Dedifferentiated amniotic fluid mesenchymal stem cell (primary cell): ENCODE measurements around the gene CRTC1.
"Not testable (repeated sequence)": the region's sequence is repeated elsewhere in the genome, so short reads cannot be mapped to it uniquely, and the experiment has no call there.

Experiments used
- DNase-seq: peaks from one replicate; pipeline ENCODE4 v3.0.0-alpha.2; 2016; ENCODE audit errors: extremely low spot score

The CRTC1 gene

DNA sequence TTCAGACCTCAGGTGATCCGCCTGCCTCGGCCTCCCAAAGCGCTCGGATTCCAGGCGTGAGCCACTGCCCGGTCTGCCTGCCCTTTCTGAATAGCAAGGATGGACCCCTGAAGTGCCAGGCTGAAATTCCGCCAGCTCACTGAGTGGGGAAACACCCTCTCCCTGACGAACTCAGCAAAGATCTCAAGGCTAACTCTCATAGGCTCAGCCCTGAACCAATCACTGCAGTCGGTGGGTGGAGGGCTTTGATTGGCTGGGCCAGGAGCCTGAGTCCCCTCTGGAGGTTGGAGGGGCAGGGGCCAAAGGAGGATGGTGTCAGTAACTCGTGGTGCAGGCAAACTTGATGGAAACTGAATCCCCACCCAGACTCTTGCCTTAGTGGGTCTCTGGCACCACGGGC, 118.9 kb downstream of the CRTC1 start:
- no peak for DNase-seq

DNA sequence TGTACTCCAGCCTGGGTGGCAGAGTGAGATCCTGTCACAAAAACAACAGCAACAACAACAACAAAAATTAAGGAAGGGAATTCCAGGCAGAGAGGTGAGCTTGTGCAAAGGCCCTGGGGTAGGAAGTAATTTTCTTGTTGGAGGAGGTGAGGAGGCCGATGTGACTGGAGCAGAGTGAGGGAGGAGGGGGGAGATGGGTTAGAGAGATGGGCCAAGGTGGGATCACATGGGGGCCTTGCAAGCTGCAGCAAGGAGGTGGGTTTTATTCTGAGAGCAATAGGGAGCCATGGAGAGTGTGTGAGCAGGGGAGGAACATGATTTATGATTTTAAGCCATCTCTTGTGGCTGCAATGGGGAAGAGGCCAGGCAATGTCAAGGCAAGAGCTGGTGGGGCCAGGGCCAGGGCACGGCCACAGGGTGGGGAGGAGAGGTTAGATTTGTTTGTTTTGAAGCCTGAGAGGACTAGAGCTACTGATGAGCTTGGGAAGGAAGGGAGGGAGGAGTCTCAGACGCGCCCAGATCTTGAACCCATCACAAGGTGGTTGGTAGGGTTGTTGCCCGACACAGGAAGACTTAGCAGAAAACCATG, 120.2 kb downstream of the CRTC1 start:
- no peak for DNase-seq

DNA sequence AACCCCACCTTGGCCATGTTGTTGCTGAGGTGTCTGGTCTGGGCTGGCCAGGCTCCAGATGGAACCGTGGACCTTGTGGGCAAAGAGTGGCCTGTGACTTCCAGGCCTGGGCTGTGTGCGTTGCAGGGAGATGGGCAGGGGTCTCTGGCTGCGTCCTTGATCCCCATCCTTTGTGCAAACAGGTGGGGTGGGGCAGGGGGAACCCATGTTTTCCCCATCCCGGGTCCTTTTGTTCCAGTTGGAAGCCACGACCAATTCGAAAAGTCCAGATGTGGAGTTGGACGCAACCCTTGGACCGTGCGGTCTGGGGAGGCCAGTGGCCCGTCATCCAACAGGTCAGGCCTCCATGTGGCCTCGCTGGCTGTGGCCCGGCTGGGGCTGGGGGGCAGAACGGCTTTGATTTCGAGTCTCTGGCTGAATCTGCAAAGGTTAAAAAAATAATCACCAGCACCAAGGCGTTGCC, 120.7 kb downstream of the CRTC1 start:
- no peak for DNase-seq

DNA sequence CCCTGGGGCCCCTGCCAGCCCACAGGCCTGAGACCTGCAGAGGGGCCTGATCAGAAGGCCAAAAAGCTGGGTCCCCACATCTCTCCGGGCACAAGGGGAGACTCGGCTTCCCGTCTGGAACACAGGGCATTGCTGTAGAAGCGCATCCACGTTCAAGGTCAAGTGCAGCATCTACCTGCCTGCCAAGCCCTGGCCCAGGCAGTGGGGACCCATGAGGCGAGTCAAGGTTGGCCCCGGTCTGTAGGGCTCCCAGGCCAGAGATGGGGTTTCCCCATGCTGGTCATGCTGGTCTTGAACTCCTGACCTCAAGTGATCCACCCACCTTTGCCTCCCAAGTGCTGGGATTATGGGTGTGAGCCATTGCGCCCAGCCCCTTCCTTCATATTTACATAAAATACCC, 121.2 kb downstream of the CRTC1 start:
- no peak for DNase-seq

DNA sequence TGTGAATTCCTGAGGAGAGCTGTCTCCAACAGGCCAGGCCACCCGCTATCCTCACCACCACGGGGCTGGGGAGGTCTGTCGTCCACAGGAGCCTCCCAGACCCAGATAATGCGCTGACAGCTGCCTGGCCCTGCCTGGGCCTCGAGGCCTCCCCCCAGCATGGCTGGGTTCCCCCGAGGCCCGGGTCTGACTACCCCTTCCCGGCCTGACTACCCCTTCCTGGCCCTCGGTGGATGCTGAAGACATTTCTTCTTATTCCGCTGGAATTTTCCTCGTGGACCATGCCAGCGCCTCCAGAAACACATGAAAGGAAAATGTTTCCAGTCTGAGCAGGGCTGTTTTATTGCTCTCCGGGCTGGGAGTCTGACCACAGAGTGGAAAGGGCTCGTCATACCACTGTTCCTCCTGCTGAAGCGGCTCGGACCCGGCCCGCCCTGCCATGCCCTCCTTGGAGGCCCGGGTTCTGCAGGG, 124.4 kb downstream of the CRTC1 start:
- no peak for DNase-seq

DNA sequence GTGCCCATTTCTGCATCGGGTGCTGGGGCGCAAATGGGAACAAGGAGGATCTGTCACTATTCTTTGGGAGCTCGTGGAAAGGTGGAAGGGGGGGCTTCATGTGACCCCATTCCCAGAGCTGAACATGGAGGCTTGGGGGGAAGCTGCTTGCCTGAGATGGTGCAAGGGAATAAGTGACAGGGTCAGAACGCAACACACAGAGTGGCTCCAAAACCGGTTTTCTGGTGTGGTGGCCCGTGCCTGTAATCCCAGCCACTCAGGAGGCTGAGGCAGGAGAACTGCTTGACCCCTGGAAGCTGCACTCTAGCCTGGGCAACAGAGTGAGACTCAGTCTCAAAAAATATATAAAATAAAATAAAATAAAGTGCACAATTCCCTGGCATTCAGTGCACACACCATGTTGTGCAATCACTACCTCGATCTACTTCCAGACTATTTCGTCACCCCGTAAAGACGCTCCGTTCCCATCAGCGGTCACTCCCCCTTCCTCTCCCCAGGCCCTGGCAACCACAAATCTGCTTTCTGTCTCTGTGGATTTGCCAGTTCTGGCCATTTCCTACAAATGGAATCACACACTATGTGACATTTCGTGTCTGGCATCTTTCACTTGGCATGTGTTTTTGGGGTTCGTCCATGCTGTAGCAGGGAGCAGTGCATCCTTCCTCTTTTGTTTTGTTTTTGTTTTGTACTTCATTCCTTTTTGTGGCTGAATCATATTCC, 125.8 kb downstream of the CRTC1 start:
- no peak for DNase-seq

DNA sequence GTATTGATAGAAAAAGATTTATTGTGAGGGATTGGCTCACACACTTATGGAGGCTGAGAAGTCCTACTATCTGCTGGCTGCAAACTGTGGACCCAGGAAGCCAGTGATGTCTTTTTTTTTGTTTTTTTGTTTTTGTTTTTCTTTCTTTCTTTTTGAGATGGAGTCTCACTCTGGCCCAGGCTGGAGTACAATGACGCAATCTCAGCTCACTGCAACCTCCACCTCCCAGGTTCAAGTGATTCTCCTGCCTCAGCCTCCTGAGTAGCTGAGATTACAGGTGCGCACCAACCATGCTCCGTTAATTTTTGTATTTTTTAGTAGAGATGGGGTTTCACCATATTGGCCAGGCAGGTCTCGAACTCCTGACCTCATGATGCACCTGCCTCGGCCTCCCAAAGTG, 128.2 kb downstream of the CRTC1 start:
- DNase-seq, result not testable (repeated sequence)

DNA sequence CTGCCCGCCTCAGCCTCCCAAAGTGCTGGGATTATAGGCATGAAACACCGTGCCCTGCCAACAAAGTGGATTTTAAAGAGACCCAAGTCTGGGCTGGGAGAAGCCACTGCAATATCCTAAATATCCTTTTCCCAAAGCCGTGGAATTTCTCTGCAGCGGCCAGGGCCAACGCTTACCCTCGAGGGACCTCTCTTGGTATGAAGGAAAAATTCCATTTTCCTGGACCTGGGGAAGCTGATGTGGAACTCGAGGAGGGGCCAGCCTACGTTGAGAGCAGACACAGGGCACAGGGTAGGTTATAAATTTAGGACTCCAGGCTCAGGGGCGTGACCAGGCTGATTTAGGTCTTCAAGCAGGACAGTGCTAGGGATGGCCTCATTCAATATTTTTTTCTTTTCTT, 130.6 kb downstream of the CRTC1 start:
- DNase-seq, result no peak

DNA sequence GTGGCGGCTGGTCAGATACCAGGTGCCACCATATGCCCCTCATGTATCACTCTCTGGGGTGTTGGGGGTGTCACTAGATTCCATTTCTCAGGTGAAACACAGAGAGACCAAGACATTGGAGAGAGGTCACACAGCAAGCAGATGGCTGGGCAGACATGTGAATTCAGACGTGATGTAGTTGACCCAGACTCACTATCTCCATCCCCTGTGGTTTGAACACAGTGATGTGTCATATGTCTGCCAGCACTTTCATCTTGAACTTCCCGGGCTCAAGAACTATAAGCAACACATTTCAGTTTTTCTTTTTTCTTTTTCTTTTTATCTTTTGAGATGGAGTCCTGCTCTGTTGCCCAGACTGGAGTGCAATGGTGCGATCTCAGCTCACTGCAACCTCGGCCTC, 132.2 kb downstream of the CRTC1 start:
- DNase-seq, result no peak

DNA sequence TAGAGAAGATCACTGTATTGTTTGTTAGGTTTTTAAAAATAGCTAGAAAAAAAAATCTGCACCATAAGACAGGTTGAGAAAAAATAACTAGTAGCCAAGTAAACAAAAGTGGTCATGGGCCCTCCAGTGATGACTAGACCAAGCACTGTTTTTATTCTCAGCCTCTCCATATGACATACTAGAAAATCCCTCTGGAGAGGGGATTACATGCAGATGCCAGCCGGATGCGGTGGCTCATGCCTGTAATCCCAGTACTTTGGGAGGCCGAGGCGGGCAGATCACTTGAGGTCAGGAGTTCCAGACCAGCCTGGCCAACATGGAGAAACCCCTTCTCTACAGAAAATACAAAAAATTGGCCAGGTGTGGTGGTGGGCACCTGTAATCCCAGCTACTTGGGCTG, 133.2 kb downstream of the CRTC1 start:
- not testable (repeated sequence) for DNase-seq

DNA sequence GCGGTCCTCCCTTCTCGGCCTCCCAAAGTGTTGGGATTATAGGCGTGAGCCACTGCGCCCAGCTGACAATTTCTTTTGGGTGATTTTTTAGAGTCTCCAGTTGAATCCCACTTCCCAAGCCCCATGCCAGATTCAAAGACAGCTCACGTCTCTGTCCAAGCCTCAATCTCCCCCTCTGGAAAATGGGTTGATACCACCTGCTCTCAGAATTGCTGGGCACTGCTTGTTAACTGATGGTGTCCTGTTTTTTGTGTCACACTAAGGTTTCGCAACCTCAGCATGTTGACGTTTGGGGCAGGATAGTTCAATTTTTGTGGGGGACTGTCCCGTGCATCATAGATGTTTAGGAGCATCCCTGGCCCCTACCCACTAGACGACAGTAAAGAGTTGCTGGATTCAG, 134.1 kb downstream of the CRTC1 start:
- no peak for DNase-seq

DNA sequence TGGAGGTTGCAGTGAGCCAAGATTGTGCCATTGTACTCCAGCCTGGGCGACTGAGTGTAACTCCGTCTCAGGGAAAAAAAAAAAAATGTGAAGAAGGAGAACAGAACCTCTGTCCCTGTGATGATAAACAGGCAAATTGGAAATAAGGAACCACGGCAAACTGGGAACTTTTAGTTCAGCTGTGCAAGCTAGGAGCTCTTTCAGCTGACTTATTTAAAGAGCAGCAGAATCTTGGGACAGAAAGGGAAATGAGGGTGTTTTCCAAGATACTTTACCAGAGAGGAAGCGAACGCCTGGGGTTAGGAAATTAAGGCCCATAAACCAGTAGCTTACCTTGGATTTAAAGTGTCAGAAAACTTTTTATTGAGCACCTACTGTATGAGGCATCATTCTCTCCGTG, 145.3 kb downstream of the CRTC1 start:
- DNase-seq, result no peak

DNA sequence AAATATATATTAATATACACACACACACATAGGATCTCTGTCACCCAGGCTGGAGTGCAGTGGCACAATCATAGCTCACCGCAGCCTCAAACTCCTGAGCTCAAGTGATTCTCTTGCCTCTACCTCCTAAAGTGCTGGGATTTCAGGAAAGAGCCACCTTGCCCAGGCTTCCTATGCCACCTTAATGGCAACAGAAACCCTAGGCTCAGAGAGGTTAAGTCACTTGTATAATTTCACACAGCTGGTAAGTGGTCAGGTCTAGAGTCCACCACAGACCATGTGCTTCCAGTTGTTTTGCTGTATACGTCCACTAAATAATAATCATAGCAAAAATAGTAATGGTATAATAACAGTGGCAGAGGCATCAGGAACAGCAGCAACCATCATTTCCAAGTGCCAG, 147.0 kb downstream of the CRTC1 start:
- no peak for DNase-seq

DNA sequence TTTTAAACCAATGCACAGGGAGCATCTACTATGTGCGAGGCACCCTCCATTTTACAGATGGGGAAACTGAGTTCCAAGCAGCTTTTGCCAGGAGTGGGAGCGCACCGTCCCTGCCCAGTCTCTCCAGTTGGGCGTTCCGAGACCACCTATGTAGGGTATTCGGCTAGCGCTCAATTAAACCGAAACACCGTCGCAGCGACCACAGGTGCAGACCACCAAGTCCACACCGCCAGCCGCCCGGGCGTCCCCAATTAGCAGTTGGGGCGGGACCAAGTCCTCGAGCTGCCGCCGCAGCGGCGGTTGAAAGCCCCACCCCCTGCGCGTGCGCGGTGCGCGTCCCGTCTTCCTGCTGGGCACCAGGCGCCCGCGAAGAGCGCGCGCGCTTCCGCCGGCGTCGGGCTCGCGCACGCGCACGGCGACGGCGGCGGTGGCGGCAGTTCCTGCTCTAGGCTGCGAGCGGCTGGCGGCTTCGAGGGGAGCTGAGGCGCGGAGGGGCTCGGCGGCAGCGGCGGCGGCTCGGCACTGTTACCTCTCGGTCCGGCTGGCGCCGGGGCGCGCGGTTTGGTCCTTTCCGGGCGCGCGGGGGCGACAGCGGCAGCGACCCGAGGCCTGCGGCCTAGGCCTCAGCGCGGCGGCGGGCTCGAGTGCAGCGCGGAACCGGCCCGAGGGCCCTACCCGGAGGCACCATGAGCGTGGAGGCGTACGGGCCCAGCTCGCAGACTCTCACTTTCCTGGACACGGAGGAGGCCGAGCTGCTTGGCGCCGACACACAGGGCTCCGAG, 148.2 kb downstream of the CRTC1 start, which contains the start of gene UPF1:
Gene UPF1, plus strand, starts transcription at position 436 of the 782 bp plus-strand sequence. Its CDS starts 251 bp downstream, at position 687.
- DNase-seq, result peak; percentile 84
